ENCODE results near the gene CBLC. TPM values are rescaled to one million over a fixed set of nuclear protein-coding genes. Genes with fewer than 3 reads are reported as not detected.

The CBLC gene
- total and polyA plus RNA-seq, 2 of the 4 experiments (the other 2 are of a cell fraction): not detected

DNA sequence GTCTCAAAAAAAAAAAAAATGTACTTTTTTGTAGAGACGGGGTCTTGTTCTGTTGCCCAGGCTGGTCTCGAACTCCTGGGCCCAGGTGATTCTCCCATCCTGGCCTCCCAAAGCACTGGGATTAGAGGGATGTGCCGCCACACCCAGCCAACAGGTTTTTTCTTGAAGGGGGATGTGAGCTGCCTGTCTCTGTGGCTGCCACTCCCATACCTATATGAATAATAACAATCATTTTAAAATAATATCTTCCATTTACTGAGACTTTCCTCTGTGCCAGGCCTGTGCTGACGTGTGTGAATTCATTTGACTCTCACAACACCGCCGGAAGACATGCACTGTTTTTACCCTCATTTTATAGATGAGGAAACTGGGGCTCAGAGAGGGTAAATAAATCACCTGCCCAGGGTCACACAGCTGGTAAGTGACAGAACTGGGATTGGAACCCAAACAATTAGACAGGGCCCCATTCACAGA, 36.4 kb upstream of the CBLC start:
- no peak for DNase-seq
- H3K9ac ChIP-seq (ENCODE audit: low read depth, low read length): 0 out of 2 replicates have a peak overlapping the region, but pooled peaks have one; percentile 3

More for the DNA sequence above, 36.4 kb upstream of the CBLC start:
- ATAC-seq (ENCODE audit: low read depth): no peak; the same call in 1 of the 2 replicates
- peak overlapping the region; percentile 54 to 85 for H4K8ac ChIP-seq (ENCODE audit: low read depth in 2 of 2, low read length in 2 of 2)
- no peak overlapping the region for H3K4me2 ChIP-seq (ENCODE audit: low read depth, low read length)
- H2BK120ac ChIP-seq (ENCODE audit: low read depth, low read length): peak overlapping the region; percentile 96
- H3K4ac ChIP-seq (ENCODE audit: low read depth, low read length): peak overlapping the region; percentile 92
- H3K14ac ChIP-seq (replicated peaks; ENCODE audit: low read depth, low read length): peak overlapping the region; percentile 29; the same call in 1 of the 2 replicates
- no peak overlapping the region for H3K4me3 ChIP-seq (ENCODE audit: insufficient read depth, low read depth, low read length)
- H4K20me1 ChIP-seq (ENCODE audit: insufficient read depth, low read length): no peaks in the 10 kb centered on the region
- peaks cover 13% of the 10 kb centered on the region for H3K9me1 ChIP-seq (ENCODE audit: insufficient read depth, low read length)
- peak overlapping the region; percentile 94 for H2BK20ac ChIP-seq (ENCODE audit: low read depth, low read length)
- H2AK9ac ChIP-seq (replicated peaks; ENCODE audit: low read depth, low read length, poor library complexity): peak overlapping the region; percentile 65
- H3K56ac ChIP-seq (ENCODE audit: extremely low read depth, insufficient read depth, low read length): peak overlapping the region; percentile 40; the same call in 1 of the 2 replicates
- peak overlapping the region; percentile 63 for H4K5ac ChIP-seq (ENCODE audit: low read depth, low read length)
- no TSS peak for BruUV-seq (replicated peaks)
- no peak overlapping the region for H2AFZ ChIP-seq (replicated peaks; ENCODE audit: low read length, poor library complexity)
- H2AK5ac ChIP-seq (ENCODE audit: low read depth, low read length): peak overlapping the region; percentile 72
- H3K18ac ChIP-seq (ENCODE audit: low read depth, low read length): peak overlapping the region; percentile 56
- dilution Hi-C loops (cut with HindIII; ENCODE audit: low sequenced_read_pairs, unreplicated experiment) (no loop called here), in situ Hi-C loops (cut with MboI; ENCODE audit: low sequenced_read_pairs) (no loop called here), intact Hi-C loops (cut with micrococcal nuclease) (no loop called here)
- H3K79me1 ChIP-seq (ENCODE audit: low read depth in 1 of 2, low read length in 2 of 2): peaks cover 0 to 13% of the 10 kb centered on the region in 2 experiments; a peak in 2 of 4 replicates
- ChIA-PET CTCF (interaction anchor here (0.6 kb wide), 1 partner anchor 373 kb away, joined by 6 read pairs; no protein-coding TSS in a partner anchor), POLR2A (ENCODE audit: unreplicated experiment) (no interaction called here)
- WGBS, 2 experiments (ENCODE audit: extremely low coverage in 2 of 2, insufficient read length in 1 of 2): 40% methylated on average over 3 of the region's 6 CpGs; no CpG with 5 or more reads in 1 of the 2 experiments
- H3K23ac ChIP-seq (ENCODE audit: low read depth, low read length): peak overlapping the region; percentile 68; the same call in 1 of the 2 replicates
- H3K27me3 ChIP-seq (ENCODE audit: control insufficient read depth, insufficient read depth, low read length): no peaks in the 10 kb centered on the region
- no peaks in the 10 kb centered on the region for H3K36me3 ChIP-seq (ENCODE audit: control insufficient read depth, insufficient read depth, low read length)
- H2BK5ac ChIP-seq (ENCODE audit: low read depth, low read length, poor library complexity, severe bottlenecking): peak overlapping the region; percentile 79
- H3K27ac ChIP-seq (ENCODE audit: insufficient read depth, low read length): peak overlapping the region; percentile 73
- H4K91ac ChIP-seq (ENCODE audit: insufficient read depth, low read depth, low read length): peak overlapping the region; percentile 87
- H3K9me3 ChIP-seq (ENCODE audit: control insufficient read depth, insufficient read depth, low read length): no peaks in the 10 kb centered on the region
- TF ChIP-seq MAFK (IDR thresholded peaks at IDR 0.05; ENCODE audit: low read depth, low read length) (no peak), SMC3 (IDR thresholded peaks at IDR 0.05; ENCODE audit: low read depth, low read length) (no peak), MXI1 (IDR thresholded peaks at IDR 0.05; ENCODE audit: borderline replicate concordance, low read depth, low read length) (no peak), RFX5 (IDR thresholded peaks at IDR 0.05; ENCODE audit: low read depth, low read length) (no peak), BHLHE40 (IDR thresholded peaks at IDR 0.05; ENCODE audit: low read depth, low read length) (no peak), FOS (IDR thresholded peaks at IDR 0.05; ENCODE audit: low read depth, low read length) (no peak)
- H2BK15ac ChIP-seq (ENCODE audit: low read depth, low read length): peak overlapping the region; percentile 98; the same call in 2 of the 3 replicates
- H3K4me1 ChIP-seq (ENCODE audit: control insufficient read depth, insufficient read depth, low read length): peaks cover 38% of the 10 kb centered on the region

Measured in IMR-90 (cell line).